Loucy (cell line): Measurements from ENCODE around the gene ALPI.

Experiments used
- H2AFZ ChIP-seq: fragments of 200-600 bp; sonication (generic); 2 replicates; pipeline ENCODE4 v1.6.0; 2016; ENCODE audit warnings: antibody characterized with exemption, mild to moderate bottlenecking, low read length, moderate library complexity
- H3F3A ChIP-seq: fragments of 200-600 bp; 2 replicates; pipeline ENCODE4 v1.6.0; 2016; ENCODE audit warnings: antibody characterized with exemption, low read depth, mild to moderate bottlenecking
- H3K27me3 ChIP-seq: fragments of 200-600 bp; sonication (generic); 2 replicates; pipeline ENCODE4 v1.6.1; 2014; ENCODE audit warnings: low read length, mild to moderate bottlenecking; ENCODE audit not compliant: insufficient read depth, poor library complexity, severe bottlenecking
- H3K36me3 ChIP-seq: fragments of 200-600 bp; sonication (generic); 2 replicates; pipeline ENCODE4 v1.6.1; 2016; ENCODE audit warnings: low read length; ENCODE audit not compliant: insufficient read depth
- H3K4me1 ChIP-seq: fragments of 200-600 bp; sonication (generic); 2 replicates; pipeline ENCODE4 v1.5.1; 2014; ENCODE audit warnings: low read length, mild to moderate bottlenecking; ENCODE audit not compliant: insufficient read depth, poor library complexity, severe bottlenecking
- H3K4me2 ChIP-seq: fragments of 200-600 bp; sonication (generic); 2 replicates; pipeline ENCODE4 v1.6.0; 2014; ENCODE audit warnings: antibody characterized with exemption, low read length, low read depth, mild to moderate bottlenecking; ENCODE audit not compliant: poor library complexity, severe bottlenecking
- H3K4me3 ChIP-seq: fragments of 200-600 bp; sonication (generic); 2 replicates; pipeline ENCODE4 v1.5.1; 2014; ENCODE audit warnings: low read length, mild to moderate bottlenecking, mixed read lengths; ENCODE audit not compliant: poor library complexity, severe bottlenecking
- H3K79me2 ChIP-seq: fragments of 200-600 bp; sonication (generic); 2 replicates; pipeline ENCODE4 v1.6.1; 2014; ENCODE audit warnings: low read length; ENCODE audit not compliant: insufficient read depth
- H3K9ac ChIP-seq: fragments of 200-600 bp; sonication (generic); 2 replicates; pipeline ENCODE4 v1.6.0; 2014; ENCODE audit warnings: mild to moderate bottlenecking, low read depth, low read length, moderate library complexity; ENCODE audit not compliant: poor library complexity, severe bottlenecking
- H3K9me2 ChIP-seq: fragments of 200-600 bp; sonication (generic); replicated peaks from 2 replicates; pipeline ENCODE4 v1.6.1; 2016; ENCODE audit warnings: low read depth, low read length, mixed read lengths
- H3K9me3 ChIP-seq: fragments of 200-600 bp; sonication (generic); 2 replicates; pipeline ENCODE4 v1.6.1; 2014; ENCODE audit warnings: mild to moderate bottlenecking, antibody characterized with exemption, low read length, low read depth; ENCODE audit not compliant: insufficient read depth
- H4K20me1 ChIP-seq: fragments of 200-600 bp; sonication (generic); 2 replicates; pipeline ENCODE4 v1.6.0; 2014; ENCODE audit warnings: antibody characterized with exemption, low read length, mild to moderate bottlenecking; ENCODE audit not compliant: insufficient read depth, poor library complexity, severe bottlenecking
- CTCF ChIP-seq: fragments of 200-600 bp; sonication (generic); conservative IDR thresholded peaks from 2 replicates; pipeline ENCODE4 v1.5.1; 2014; ENCODE audit warnings: mild to moderate bottlenecking, antibody characterized with exemption, low read length
- EZH2phosphoT487 ChIP-seq: fragments of 200-600 bp; IDR thresholded peaks from 2 replicates; pipeline ENCODE4 v1.6.1; 2018; ENCODE audit warnings: antibody characterized with exemption, mild to moderate bottlenecking, moderate library complexity, borderline replicate concordance

The ALPI gene

DNA sequence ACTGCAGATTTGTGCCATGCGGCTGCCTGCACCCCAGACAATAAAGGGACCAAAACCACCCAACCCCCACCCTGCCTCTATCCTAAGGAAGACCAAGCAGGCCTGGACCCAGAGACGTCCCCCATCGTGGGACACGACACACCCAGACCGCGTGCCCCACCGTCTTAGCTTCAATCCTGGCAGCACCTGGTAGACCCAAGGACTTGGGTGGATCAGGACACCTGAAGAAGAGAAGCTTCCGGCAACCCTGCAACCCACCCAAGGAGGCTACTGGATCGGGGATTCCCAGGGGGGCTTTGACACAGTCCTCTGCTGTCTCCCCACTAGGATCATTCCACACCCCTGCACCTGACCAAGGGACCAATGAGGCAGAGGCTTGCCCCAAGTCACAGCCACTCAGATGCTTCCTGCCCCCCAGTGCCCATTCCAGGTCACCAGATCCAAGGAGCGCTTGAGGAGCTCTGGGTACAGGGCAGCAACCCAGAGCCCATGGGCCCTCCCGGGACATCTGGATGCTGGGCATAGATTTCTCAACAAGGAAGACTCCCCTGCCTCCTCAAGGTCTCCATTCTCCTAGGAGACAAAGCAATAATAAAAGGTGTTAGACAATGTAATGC is 3.6 kb downstream of the ALPI start:
- Histone ChIP-seq H3K9ac (no peak overlapping the region), H3K9me3 (no peaks in the 10 kb centered on the region), H3K27me3 (no peaks in the 10 kb centered on the region), H3K4me2 (no peak overlapping the region), H3K79me2 (no peaks in the 10 kb centered on the region), H3K4me1 (no peaks in the 10 kb centered on the region), H4K20me1 (no peaks in the 10 kb centered on the region), H3K4me3 (no peak overlapping the region), H3K36me3 (no peaks in the 10 kb centered on the region), H3F3A (no peaks in the 10 kb centered on the region), H3K9me2 (no peaks in the 10 kb centered on the region), H2AFZ (no peak overlapping the region)
- TF ChIP-seq EZH2phosphoT487, result no peak
- no peak for TF ChIP-seq CTCF

- Histone ChIP-seq H3K9me3 (no peaks in the 10 kb centered on the region), H3K9me2 (no peaks in the 10 kb centered on the region), H3K4me1 (no peaks in the 10 kb centered on the region), H3K36me3 (no peaks in the 10 kb centered on the region), H4K20me1 (no peaks in the 10 kb centered on the region), H3F3A (no peaks in the 10 kb centered on the region), H3K9ac (no peak overlapping the region), H3K4me3 (no peak overlapping the region), H3K4me2 (no peak overlapping the region), H2AFZ (no peak overlapping the region), H3K27me3 (no peaks in the 10 kb centered on the region), H3K79me2 (no peaks in the 10 kb centered on the region)
- TF ChIP-seq EZH2phosphoT487 (no peak), CTCF (no peak)
Observed at GRCh38 chr2:232460171-232460570, 4.2 kb downstream of the ALPI start.

- Histone ChIP-seq H3K9me2 (no peaks in the 10 kb centered on the region), H3F3A (no peaks in the 10 kb centered on the region), H3K9ac (no peak overlapping the region), H3K4me1 (no peaks in the 10 kb centered on the region), H2AFZ (no peak overlapping the region), H3K4me3 (no peak overlapping the region), H3K9me3 (no peaks in the 10 kb centered on the region), H4K20me1 (no peaks in the 10 kb centered on the region), H3K36me3 (no peaks in the 10 kb centered on the region), H3K27me3 (no peaks in the 10 kb centered on the region), H3K4me2 (no peak overlapping the region), H3K79me2 (no peaks in the 10 kb centered on the region)
- no peak for TF ChIP-seq EZH2phosphoT487
Observed at GRCh38 chr2:232463701-232464543, 8.0 kb downstream of the ALPI start.
